ENCODE results near the gene KLHL35. TPM values are rescaled to one million over a fixed set of nuclear protein-coding genes. Genes with fewer than 3 reads are reported as not detected.

The KLHL35 gene
- total RNA-seq, 1 donor from 2014 or later: 1.0 TPM

- no peak for DNase-seq (ENCODE audit: low read depth in 2 of 2)
Observed at GRCh38 chr11:75440960-75441803, 8.2 kb upstream of the KLHL35 start.

DNA sequence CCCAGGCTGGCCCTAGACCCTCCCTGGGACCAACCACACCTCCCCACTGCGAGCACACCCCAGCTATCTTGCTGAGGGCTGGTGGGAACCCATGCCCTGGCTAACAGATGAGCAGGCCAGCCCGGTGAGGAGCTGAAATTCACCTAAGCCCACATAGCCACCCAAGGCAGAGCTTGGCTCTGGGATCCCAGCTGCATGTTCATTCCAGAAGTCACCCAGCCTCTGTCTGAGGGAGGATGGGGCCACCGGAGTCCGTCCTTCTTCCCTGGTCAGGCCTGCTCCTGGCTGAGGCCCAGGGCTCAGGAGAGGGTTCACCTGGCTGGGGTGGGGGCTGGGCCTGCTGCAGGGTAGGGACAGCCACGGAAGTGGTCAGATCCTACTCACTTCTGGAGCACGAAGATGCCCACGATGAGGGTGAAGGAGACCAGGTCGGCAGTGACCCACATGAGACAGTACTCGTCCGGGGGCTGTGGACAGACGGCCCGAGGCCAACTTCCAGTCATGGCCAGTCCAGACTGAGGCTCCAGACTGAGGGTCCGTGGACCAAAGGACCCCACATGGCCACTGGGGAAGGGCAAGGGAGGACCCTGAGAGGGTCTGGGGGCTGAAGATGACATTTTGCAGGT lies 6.6 kb upstream of the KLHL35 start:
- no peak for DNase-seq (ENCODE audit: low read depth in 2 of 2)

- no peak for DNase-seq (ENCODE audit: low read depth in 2 of 2)
Observed at GRCh38 chr11:75439026-75439425, 6.0 kb upstream of the KLHL35 start.

DNA sequence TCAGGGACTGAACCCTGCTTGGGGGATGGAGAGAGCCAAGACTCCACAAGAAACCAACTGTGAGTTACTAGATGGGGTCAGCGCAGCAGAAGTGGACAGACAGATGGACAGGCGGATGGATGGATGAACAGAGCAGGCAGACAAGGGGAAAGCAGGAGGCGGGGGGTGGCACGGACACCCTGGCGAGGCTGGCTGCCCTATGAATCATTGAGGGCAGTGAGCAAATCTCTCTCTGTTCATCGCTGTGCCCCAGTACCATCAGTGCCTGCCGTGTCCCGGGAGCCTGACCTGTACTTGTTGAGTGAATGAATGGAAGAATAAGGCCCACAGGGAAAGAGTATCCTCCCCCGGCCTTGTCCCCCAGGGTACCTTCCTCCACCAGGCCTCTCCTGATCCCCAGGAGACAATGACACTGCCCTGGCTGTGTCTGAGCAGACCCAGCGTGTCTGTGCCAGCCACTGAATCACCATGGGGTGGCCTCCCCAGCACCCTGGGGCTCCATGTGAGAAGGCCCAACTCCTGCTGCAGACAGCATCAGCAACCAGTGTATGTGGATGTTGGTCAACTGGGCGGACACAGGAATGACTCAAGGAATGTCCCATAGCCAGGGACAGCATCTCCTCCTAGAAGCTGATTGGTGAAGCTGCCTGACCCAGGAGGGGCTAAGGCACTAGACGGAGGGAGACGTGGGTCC lies 5.1 kb upstream of the KLHL35 start:
- DNase-seq (ENCODE audit: low read depth in 2 of 2): no peak

DNA sequence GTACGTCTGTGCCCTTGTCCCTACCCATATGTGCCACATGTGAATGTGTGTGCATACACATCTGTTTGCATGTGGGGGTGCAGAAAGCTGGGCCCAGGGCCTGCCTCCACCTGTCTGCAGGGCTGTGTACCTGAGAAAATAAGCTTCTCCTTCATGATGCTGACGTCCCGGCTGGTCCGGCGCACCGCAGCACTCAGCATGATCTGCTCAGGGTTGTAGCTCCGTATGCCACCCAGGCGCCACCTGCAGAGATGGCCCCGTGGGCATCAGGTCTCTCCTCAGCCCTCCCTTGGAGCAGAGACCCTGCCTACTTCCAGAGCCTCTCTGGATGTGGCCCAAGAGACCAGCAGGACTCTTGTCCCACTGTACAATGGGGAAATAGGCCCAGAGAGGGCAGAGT lies 3.8 kb upstream of the KLHL35 start:
- DNase-seq (ENCODE audit: low read depth in 2 of 2): no peak

DNA sequence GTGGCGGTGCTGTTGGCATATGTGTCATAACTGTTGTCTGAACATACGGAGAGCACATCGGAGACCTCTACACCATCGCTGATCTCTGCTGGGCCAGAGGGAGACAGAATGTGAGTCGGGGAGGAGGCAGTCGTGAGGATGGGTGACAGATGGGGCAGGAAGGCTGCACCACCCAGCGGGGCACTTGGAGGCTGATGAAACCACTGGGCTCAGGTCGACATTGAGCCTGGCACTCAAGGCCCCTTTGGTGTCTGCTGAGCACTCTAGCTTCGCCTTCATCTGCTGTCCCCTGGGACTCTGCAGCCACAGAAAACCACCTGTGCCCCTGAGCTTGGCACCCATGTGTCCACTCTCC lies 2.5 kb upstream of the KLHL35 start:
- no peak for DNase-seq (ENCODE audit: low read depth in 2 of 2)

DNA sequence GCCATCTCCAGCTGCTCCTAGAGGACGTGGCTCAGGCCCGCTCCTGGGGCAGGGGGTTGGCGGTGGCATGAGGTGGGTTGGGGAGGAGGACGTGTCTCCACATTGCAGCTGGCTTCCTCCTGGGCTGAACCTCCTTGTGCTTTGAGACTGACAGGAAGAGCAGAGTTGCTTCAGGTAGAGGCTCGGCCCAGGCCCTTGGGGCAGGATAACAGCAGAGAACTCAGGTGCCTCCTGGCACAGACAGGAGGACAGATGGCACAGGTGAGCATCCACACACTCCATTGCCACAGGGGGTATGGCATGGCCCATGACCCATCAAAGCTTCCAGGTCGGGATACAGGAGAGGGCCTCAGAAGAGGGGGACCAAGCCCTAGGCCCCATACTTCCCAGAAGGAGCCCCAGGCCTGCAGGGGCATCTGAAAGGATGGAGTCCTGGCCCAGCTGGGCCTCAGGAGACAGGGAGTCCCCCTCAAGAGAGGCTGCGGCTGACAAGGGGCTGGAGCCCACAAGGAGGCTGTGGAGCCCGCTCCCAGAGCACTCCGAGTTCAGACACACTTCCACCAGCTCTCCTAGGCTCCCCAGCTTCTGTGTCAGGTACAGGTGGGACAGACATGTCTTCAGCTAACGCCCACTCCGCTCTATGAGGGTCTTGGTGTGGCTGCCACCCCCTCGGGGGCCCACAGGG lies 2.0 kb upstream of the KLHL35 start:
- DNase-seq (ENCODE audit: low read depth in 2 of 2): no peak

- no peak for DNase-seq (ENCODE audit: low read depth in 2 of 2)
Observed at GRCh38 chr11:75434051-75434450, 1.0 kb upstream of the KLHL35 start.

DNA sequence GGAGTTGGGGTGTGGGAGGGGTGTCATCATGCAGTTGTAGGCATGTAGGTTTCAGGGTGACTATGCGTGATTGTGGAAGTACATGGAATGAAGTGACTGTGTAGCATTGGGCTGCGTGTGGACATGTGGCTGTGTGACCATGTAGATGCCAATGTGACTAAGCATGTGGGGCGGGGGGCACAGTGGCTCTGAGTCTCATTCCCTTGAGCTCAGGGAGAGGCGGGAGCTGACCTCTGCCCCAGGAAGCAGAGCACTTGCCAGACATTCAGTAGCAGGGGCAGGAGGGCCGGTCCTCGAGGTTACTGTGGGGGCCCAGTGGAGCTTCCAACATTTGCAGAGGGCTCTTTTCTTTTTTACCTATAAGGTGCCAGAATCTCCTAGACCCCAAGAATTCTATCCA lies 440 bp upstream of the KLHL35 start:
- DNase-seq (ENCODE audit: low read depth in 2 of 2): no peak

- DNase-seq (ENCODE audit: low read depth in 2 of 2): no peak
Observed at GRCh38 chr11:75431533-75432525, 1.2 kb downstream of the KLHL35 start.

DNA sequence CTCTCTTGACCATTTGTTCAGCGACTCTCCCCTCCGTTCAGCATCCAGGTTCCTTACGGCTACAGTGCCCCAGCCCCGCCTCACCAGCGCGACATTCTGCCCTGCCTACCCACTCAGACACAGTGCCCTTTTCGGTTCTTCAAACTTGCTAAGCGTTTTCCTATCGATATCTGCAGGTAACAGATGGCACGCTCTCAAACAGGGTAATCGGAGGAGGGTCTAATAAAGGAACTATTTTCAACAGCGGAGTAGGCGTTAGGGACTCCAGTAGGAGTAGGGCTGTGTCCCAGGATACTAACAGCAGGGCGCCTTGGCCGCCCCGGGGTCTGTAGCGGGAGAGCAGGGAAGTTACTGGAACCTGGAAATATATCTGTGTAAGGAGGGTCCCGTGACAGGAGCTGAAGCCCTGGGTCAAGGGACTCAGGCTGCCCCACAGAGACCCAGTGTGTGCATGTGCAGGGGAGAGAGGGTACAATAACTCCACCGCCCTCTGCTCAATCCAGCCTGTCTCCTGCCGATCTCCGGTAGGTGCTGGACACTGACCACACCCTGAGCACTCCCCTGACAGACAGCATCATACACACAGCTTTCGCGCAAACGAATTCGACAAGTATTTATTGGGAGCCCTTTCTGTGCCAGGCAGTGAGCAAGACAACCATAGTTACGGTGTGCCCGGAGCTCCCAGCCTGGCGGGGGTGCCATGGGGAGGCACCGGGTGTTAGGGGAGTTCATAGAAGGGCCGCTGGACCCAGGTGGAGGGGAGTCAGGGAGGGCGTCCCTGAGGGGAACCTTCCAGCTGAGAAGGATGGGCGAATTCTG lies 2.1 kb downstream of the KLHL35 start:
- no peak for DNase-seq (ENCODE audit: low read depth in 2 of 2)

GRCh38 chr11:75429902-75430713 lies 2.9 kb downstream of the KLHL35 start:
- peak; percentile 14 to 83 for DNase-seq (ENCODE audit: low read depth in 2 of 2)

GRCh38 chr11:75429641-75429901 lies 3.4 kb downstream of the KLHL35 start:
- no peak for DNase-seq (ENCODE audit: low read depth in 2 of 2)

- DNase-seq (ENCODE audit: low read depth in 2 of 2): no peak
Observed at GRCh38 chr11:75428989-75429640, 3.9 kb downstream of the KLHL35 start.

GRCh38 chr11:75428281-75428724 lies 4.7 kb downstream of the KLHL35 start:
- DNase-seq (ENCODE audit: low read depth in 2 of 2): peak; percentile 87 to 95

GRCh38 chr11:75427181-75427580 lies 5.8 kb downstream of the KLHL35 start:
- no peak for DNase-seq (ENCODE audit: low read depth in 2 of 2)

DNA sequence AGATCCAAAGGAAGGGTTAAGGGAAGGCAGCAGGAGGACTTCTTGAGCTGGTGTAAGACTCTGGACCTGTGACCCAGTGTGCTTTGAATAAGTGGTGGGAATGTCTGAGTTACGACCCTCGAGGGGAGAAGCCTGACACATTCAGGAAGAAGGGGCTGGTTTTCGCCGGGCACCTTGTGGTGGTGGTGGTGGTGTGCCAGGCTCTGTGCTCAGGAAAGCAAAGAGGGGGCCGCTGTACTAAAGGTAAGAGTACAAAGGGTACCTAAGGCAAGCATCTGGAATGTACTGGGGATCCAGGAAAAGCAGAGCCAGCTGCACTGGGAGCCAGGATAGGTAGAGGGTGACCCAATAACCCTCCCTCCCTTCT lies 6.3 kb downstream of the KLHL35 start:
- no peak for DNase-seq (ENCODE audit: low read depth in 2 of 2)

DNA sequence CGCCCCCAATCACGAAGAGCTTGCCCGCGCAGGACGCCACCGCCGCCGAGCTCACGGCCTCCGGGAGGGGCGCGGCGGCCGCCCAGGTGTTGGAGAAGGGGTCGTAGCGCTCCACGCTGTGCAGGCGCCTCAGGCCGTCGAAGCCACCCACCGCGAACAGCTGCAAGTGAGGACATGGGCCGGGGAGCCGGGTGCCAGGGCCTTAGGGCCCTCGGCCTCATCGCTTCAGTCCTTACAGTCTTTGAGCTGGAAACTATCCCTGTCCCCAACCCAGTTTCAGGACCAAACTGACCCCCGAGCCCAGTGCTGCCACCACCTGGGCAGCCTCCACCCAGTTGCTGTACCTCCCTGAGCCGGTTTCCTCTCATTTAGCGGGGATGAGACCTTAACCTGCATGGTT lies 7.6 kb downstream of the KLHL35 start:
- peak in 1 of 2 donors; percentile 24 for DNase-seq (ENCODE audit: low read depth in 2 of 2)

DNA sequence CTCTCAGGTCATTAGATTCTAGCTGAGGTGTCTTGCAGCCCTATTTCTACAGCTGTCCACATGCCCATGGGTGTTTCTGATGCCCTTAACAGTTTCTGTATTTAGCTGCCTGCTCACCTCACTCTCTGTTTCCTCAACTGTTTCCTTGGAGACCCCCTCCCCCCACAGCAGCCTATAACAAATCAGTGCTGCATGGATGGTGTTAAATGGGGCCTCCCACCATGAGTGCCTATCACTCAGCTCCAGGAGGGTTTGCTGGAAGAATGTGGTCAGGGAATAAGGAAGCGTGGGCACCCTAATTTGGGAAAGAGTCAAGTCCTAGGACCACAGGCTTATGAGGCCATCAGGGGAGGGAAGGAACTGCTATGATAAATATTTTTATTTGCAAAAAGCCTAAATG lies 8.6 kb downstream of the KLHL35 start:
- no peak for DNase-seq (ENCODE audit: low read depth in 2 of 2)
